Activated CD4-positive, alpha-beta T cell treated with anti-CD3 and anti-CD28 coated beads for 36 hours (primary cell): ENCODE data around the gene PNLDC1. TPM values are rescaled to one million over a fixed set of nuclear protein-coding genes. Genes with fewer than 3 reads are reported as not detected.
"Not testable (repeated sequence)": the region's sequence is repeated elsewhere in the genome, so short reads cannot be mapped to it uniquely, and the experiment has no call there.

Source experiments
- ATAC-seq: fragments of 200-7000 bp; cut with Tn5 transposase; one replicate; pipeline ENCODE4 v1.10.0; 2021; ENCODE audit warnings: mild to moderate bottlenecking, moderate library complexity
- CTCF ChIA-PET: fragments of 350-600 bp; sonication (Branson Sonifier 250); formaldehyde crosslinking; loops from one replicate; lab custom pipeline; 2021; ENCODE audit warnings: antibody characterized with exemption; lab: Charles Lee
- POLR2A ChIA-PET: fragments of 350-600 bp; sonication (Branson Sonifier 250); formaldehyde crosslinking; loops from one replicate; lab custom pipeline; 2021; ENCODE audit warnings: antibody characterized with exemption, inconsistent platforms; lab: Charles Lee
- DNase-seq: peaks from one replicate; pipeline ENCODE4 v3.0.0-alpha.2; 2020
- H3K27ac Mint-ChIP-seq: one replicate; pipeline ENCODE4 v1.8.0; 2021; ENCODE audit warnings: mixed read lengths
- H3K27me3 Mint-ChIP-seq: one replicate; pipeline ENCODE4 v1.8.0; 2021; ENCODE audit warnings: mixed read lengths
- H3K36me3 Mint-ChIP-seq: one replicate; pipeline ENCODE4 v1.8.0; 2021; ENCODE audit warnings: low read depth, mixed read lengths
- H3K4me1 Mint-ChIP-seq: one replicate; pipeline ENCODE4 v1.8.0; 2021; ENCODE audit warnings: mixed read lengths
- H3K4me3 Mint-ChIP-seq: one replicate; pipeline ENCODE4 v1.8.0; 2021; ENCODE audit warnings: mild to moderate bottlenecking, moderate library complexity, mixed read lengths
- H3K9me3 Mint-ChIP-seq: one replicate; pipeline ENCODE4 v1.8.0; 2021; ENCODE audit warnings: low read depth, mixed read lengths
- intact Hi-C, 2 experiments: fragments of 100-400 bp; cut with DNase I in 1 of 2; cut with micrococcal nuclease in 1 of 2; formaldehyde crosslinking; loops; one replicate each; pipeline versions ENCODE4 v1.14.2 to v1.15.1; 2022 to 2024; cut with DNase I, micrococcal nuclease
- total RNA-seq, 2 experiments: library from RNA; stranded (reverse); gene quantifications; one replicate each; pipeline ENCODE4 v1.2.3, GENCODE V29; 2021

PNLDC1 gene
- total RNA-seq, 2 experiments from 2014 or later = 0.11 TPM

DNA sequence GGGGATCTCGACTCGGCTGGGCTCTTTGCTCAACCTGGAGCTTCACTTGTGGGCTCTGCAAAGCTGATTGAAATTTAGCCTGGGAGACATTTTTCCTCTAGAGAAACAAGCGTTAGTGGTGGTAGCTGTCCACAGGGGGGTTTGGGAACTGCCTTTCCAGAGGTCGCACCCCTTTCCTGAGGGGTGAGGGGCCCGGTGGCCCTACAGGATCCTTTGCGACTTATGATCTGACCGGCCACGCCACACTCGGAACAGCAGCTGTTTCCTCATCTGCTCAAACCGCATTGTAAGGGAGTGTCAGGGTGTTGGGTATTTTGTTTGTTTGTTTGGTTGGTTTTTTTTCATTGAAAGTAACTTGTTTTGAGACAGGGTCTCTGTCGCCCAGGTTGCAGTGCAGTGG is 21.0 kb downstream of the PNLDC1 start:
- intact Hi-C loops = no loop called here
- CTCF ChIA-PET = no interaction called here
- ATAC-seq (no peak), DNase-seq (no peak)
- Mint-ChIP-seq H3K27me3 (no peaks in the 10 kb centered on the region), H3K27ac (no peak overlapping the region), H3K4me3 (no peak overlapping the region), H3K4me1 (peaks cover 17% of the 10 kb centered on the region), H3K36me3 (peaks cover 2% of the 10 kb centered on the region), H3K9me3 (no peaks in the 10 kb centered on the region)
- POLR2A ChIA-PET = interaction anchor here (0.7 kb wide), 1 partner anchor 31 kb away, joined by 4 read pairs; the partner anchor contains the start of gene MRPL18

GRCh38 chr6:159821726-159822125 is 21.6 kb downstream of the PNLDC1 start:
- Mint-ChIP-seq H3K4me1 (peaks cover 17% of the 10 kb centered on the region), H3K27ac (no peak overlapping the region), H3K4me3 (no peak overlapping the region), H3K9me3 (no peaks in the 10 kb centered on the region), H3K27me3 (no peaks in the 10 kb centered on the region), H3K36me3 (peaks cover 2% of the 10 kb centered on the region)
- intact Hi-C loops = no loop called here
- ATAC-seq (no peak), DNase-seq (no peak)
- ChIA-PET CTCF (interaction anchor here (1.0 kb wide), 1 partner anchor 281 kb away, joined by 3 read pairs; no protein-coding TSS in a partner anchor), POLR2A (interaction anchor here (0.5 to 0.7 kb wide), 2 partner anchors 31 to 675 kb away, joined by 3 to 4 read pairs; partner anchors contain the start of gene MRPL18)

- intact Hi-C loops = no loop called here
- Mint-ChIP-seq H3K9me3 (no peaks in the 10 kb centered on the region), H3K4me3 (no peak overlapping the region), H3K27ac (no peak overlapping the region), H3K36me3 (no peaks in the 10 kb centered on the region), H3K27me3 (no peaks in the 10 kb centered on the region), H3K4me1 (peaks cover 17% of the 10 kb centered on the region)
- DNase-seq (no peak), ATAC-seq (no peak)
- ChIA-PET CTCF (interaction anchor here (1.1 to 1.2 kb wide), 2 partner anchors 17 to 20 kb away, joined by 3 read pairs; no protein-coding TSS in a partner anchor), POLR2A (no interaction called here)
Observed at GRCh38 chr6:159823953-159824352, 23.9 kb downstream of the PNLDC1 start.

- H3K9me3 Mint-ChIP-seq, H3K4me3 Mint-ChIP-seq, DNase-seq, POLR2A ChIA-PET, H3K27ac Mint-ChIP-seq, ATAC-seq, H3K36me3 Mint-ChIP-seq, H3K27me3 Mint-ChIP-seq, intact Hi-C loops: not testable (repeated sequence)
- H3K4me1 Mint-ChIP-seq = peaks cover 14% of the 10 kb centered on the region
- CTCF ChIA-PET = interaction anchor here (1.1 kb wide), 1 partner anchor 17 kb away, joined by 3 read pairs; no protein-coding TSS in a partner anchor
Observed at GRCh38 chr6:159824690-159825089, 24.6 kb downstream of the PNLDC1 start.

GRCh38 chr6:159826004-159826403 is 25.9 kb downstream of the PNLDC1 start:
- Mint-ChIP-seq H3K4me3 (no peak overlapping the region), H3K9me3 (no peaks in the 10 kb centered on the region), H3K4me1 (peaks cover 4% of the 10 kb centered on the region), H3K27ac (no peak overlapping the region), H3K36me3 (no peaks in the 10 kb centered on the region), H3K27me3 (no peaks in the 10 kb centered on the region)
- CTCF ChIA-PET = no interaction called here
- ATAC-seq (no peak), DNase-seq (no peak)
- intact Hi-C loops = no loop called here
- POLR2A ChIA-PET = no interaction called here

DNA sequence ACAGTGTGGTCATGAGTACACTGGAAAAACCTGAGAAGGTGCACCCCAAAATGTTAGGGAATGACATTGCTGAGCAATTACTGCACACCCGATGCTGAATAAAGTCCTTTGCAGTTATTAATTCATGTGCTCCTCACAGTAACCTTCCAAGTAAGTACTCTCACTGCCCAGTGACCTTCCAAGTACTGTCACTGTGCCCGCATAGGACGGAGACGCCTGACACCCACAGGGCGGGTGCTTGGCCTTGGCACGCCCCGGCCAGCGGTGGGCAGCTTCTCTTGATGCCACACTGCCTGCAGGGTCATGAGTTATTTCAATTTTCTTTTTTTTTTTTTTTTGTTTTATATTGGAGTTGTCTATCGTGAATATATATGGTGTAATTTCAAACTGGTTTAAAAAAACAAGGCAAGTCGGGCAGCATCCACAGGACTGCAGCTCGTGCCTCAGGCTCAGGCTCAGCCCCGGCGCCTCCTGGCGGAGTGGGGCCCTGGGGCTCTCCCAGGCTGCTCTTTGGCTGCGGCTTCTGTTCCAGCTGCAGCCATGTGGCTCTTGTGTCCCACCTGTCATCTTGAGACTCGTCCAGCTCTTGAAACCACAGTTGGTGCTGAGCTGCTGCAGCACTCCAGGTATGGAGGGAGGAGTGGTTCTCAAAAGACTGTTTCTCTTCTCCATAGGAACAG is 27.0 kb downstream of the PNLDC1 start:
- no peak overlapping the region for H3K27ac Mint-ChIP-seq
- H3K27me3 Mint-ChIP-seq = no peaks in the 10 kb centered on the region
- no peaks in the 10 kb centered on the region for H3K36me3 Mint-ChIP-seq
- DNase-seq (no peak), ATAC-seq (no peak)
- CTCF ChIA-PET = no interaction called here
- POLR2A ChIA-PET = no interaction called here
- H3K9me3 Mint-ChIP-seq = no peaks in the 10 kb centered on the region
- H3K4me1 Mint-ChIP-seq = peaks cover 4% of the 10 kb centered on the region
- H3K4me3 Mint-ChIP-seq = no peak overlapping the region
- intact Hi-C loops = no loop called here

- Mint-ChIP-seq H3K9me3 (no peaks in the 10 kb centered on the region), H3K27me3 (no peaks in the 10 kb centered on the region), H3K4me3 (no peak overlapping the region), H3K4me1 (peaks cover 7% of the 10 kb centered on the region), H3K36me3 (no peaks in the 10 kb centered on the region), H3K27ac (no peak overlapping the region)
- ChIA-PET POLR2A (no interaction called here), CTCF (no interaction called here)
- intact Hi-C loops = no loop called here
- ATAC-seq (peak; percentile 33), DNase-seq (no peak)
Observed at GRCh38 chr6:159828074-159828473, 28.0 kb downstream of the PNLDC1 start.

DNA sequence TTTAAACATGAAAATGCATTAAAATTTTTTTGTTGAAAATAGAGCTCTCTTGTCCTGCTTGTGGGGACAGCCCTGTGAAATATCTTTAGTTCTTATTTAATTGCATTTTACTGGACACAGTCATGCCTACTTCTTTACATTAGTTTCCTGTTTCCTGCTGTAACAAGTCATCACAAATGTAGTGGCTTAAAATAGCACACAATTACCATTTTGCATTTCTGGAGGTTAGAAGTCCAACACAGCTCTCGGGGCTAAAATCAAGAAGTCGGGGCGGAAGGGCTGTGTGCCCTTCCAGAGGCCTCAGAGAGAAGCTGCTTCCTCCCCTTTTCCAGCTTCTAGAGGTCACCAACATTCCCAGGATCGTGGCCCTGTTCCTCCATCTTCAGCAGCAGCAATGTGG is 29.4 kb downstream of the PNLDC1 start:
- H3K4me3 Mint-ChIP-seq = no peak overlapping the region
- intact Hi-C loops = no loop called here
- H3K27me3 Mint-ChIP-seq = no peaks in the 10 kb centered on the region
- no peak for ATAC-seq
- CTCF ChIA-PET = interaction anchor here (0.7 to 0.8 kb wide), 2 partner anchors 24 to 259 kb away, joined by 3 to 4 read pairs; no protein-coding TSS in a partner anchor
- DNase-seq = no peak
- POLR2A ChIA-PET = no interaction called here
- H3K27ac Mint-ChIP-seq = no peak overlapping the region
- peaks cover 16% of the 10 kb centered on the region for H3K4me1 Mint-ChIP-seq
- H3K9me3 Mint-ChIP-seq = no peaks in the 10 kb centered on the region
- H3K36me3 Mint-ChIP-seq = no peaks in the 10 kb centered on the region

DNA sequence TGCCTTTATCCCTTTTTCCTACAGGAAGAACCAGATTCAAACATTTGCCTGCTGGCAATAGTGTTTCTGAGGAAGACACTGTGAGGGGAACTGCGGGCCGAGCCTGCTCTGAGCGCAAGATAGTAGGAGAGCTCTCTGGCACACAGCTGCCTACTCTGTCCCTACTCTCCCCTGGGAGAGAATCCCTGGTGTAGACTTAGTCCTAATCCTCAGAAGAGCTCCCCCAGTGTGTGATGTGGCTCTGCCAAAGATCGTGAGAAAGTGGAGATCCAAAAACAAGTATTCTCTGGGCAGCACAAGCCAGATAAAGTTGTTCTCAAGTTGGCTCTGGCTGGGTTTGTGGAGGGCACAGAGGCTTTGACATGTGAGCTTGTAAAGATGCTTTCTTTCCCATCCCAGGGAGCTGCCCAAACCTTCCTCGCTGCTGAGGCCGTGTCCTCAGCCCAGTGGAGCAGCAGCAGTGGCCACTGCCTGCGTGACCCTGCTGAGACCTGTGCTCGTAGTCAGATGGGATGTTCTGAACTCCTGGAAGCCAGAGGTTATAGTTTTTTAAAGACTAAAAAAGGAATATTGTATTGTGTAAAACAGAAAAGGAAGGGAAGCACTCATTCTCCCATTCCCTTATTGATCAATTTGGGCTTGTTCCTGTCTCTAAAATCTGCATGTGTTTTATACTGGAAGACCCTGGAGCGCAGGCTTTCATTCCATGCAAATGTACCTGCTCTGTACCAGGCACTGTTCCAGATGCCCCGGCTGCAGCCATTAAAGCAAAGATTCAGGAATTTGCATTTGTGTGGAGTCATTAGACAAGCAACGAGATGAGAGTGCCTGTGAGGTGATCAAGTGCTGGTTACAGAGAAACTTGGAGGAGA is 30.7 kb downstream of the PNLDC1 start:
- Mint-ChIP-seq H3K27ac (no peak overlapping the region), H3K4me1 (peaks cover 22% of the 10 kb centered on the region), H3K9me3 (no peaks in the 10 kb centered on the region), H3K27me3 (no peaks in the 10 kb centered on the region), H3K4me3 (no peak overlapping the region), H3K36me3 (no peaks in the 10 kb centered on the region)
- ChIA-PET POLR2A (no interaction called here), CTCF (interaction anchor here (1.1 kb wide), 1 partner anchor 40 kb away, joined by 3 read pairs; no protein-coding TSS in a partner anchor)
- intact Hi-C loops = no loop called here
- DNase-seq = no peak
- no peak for ATAC-seq

GRCh38 chr6:159831373-159831679 is 31.2 kb downstream of the PNLDC1 start:
- intact Hi-C loops = no loop called here
- H3K4me1 Mint-ChIP-seq = peaks cover 22% of the 10 kb centered on the region
- H3K4me3 Mint-ChIP-seq = no peak overlapping the region
- H3K27ac Mint-ChIP-seq = no peak overlapping the region
- no peaks in the 10 kb centered on the region for H3K9me3 Mint-ChIP-seq
- H3K36me3 Mint-ChIP-seq = no peaks in the 10 kb centered on the region
- no peak for ATAC-seq
- DNase-seq = no peak
- CTCF ChIA-PET = no interaction called here
- H3K27me3 Mint-ChIP-seq = no peaks in the 10 kb centered on the region
- POLR2A ChIA-PET = no interaction called here

- no peak overlapping the region for H3K4me3 Mint-ChIP-seq
- H3K4me1 Mint-ChIP-seq = peaks cover 22% of the 10 kb centered on the region
- POLR2A ChIA-PET = no interaction called here
- no peak overlapping the region for H3K27ac Mint-ChIP-seq
- DNase-seq (no peak), ATAC-seq (no peak)
- H3K27me3 Mint-ChIP-seq = no peaks in the 10 kb centered on the region
- CTCF ChIA-PET = interaction anchor here (1.3 kb wide), 1 partner anchor 11 kb away, joined by 6 read pairs; no protein-coding TSS in a partner anchor
- H3K36me3 Mint-ChIP-seq = no peaks in the 10 kb centered on the region
- intact Hi-C loops = no loop called here
- no peaks in the 10 kb centered on the region for H3K9me3 Mint-ChIP-seq
Observed at GRCh38 chr6:159832946-159833345, 32.9 kb downstream of the PNLDC1 start.
